Activated naive CD4-positive, alpha-beta T cell treated with anti-CD3 and anti-CD28 coated beads, Interleukin-2, amount 50 U/mL, for 16 hours (primary cell): ENCODE measurements around the gene CD53.
"Not testable (repeated sequence)": the region's sequence is repeated elsewhere in the genome, so short reads cannot be mapped to it uniquely, and the experiment has no call there.

Source experiments
- DNase-seq: peaks from one replicate; pipeline ENCODE4 v3.0.0-alpha.2; 2020

Gene CD53

DNA sequence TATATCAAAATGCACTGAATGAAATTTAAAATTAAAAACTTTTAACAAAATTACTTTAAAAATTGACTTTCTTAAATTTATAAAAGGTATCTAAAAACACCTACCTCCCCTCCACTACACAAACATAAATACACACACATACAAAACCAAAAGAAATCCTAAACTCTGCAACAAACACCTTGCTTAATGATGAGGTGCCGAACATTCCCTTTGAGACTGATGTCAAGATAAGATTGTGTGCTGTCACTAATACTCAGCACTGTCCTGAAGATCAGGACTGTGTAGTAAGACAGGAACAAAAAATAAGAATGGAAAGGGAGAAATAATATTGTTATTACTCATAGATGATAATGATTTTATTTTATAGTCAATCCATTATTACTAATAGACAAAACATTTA is 45.1 kb downstream of the CD53 start:
- DNase-seq = no peak

DNA sequence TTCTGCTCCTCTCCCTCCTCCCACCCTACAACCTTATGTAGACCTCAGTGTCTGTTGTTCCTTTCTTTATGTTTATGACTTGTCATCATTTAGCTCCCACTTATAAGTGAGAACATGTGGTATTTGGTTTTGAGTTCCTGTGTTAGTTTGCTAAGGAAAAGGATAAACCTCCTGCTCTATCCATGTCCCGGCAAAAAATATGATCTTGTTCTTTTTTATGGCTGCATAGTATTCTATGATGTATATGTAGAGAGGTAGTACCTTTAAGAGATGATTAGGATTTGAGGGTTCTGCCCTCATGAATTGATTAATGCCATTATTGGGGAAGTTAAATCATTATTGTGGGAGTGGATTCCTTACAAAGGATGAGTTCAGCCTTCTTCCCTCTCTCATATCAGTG is 49.0 kb downstream of the CD53 start:
- DNase-seq = no peak

DNA sequence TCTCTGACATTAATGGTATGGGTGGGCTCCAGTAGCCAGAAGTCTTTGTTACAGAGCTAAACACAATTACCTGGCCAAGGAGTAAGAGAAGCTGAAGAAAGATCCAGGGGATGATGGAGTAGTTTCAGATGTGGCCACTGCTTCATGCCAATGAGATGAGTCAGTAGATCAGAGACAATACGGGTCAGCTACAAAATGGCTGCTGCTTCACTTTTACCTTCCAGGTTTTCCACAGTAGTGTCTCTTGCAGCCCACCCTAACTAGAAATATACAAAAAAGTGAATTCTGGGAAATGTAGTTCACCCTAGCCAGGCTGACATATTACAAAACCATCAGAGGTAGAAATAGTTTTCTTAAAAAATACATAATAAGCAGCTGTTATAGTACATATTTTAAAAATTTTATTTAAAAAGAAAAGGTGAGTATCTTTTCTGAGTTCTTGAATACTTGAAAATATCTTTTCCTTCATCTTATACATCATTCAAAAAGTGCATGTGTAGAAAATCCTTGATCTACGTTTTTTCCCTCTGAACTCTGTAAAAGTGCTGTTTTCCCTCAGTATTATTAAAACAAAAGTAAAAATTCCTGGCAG is 54.6 kb downstream of the CD53 start:
- DNase-seq = no peak

DNA sequence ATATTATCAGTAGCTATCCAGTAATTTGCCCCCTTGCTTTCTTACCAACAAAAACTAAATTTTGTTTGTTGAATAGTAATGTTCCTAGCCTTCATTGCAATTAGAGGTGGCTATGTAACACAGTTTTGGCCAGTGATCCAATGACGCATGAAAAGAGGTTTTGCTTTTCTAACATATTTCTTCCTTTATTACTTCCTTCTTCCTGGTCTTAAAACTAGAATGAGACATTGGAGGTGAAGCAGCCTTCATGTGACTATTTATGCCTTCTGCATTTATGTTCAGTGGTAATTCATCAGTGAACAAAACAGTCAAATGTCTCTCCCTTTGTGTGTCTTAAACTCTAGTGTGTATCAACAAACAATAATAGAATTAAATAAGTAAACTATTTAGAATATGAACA is 55.2 kb downstream of the CD53 start:
- DNase-seq = no peak

DNA sequence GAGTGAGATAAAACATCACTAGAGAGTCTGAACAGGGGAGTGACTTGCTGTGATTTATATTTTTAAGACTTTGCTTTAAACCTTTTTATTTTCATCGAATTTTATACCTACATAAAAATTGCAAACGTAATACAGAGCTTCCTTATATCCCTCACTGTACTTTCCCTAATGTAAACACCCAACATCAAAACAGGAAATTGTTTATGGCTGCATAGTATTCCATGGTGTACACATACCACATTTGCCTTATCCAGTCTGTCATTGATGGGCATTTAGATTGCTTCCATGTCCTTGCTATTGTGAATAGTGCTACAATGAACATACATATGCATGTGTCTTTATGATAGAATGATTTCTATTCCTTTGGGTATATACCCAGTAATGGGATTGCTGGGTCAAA is 56.0 kb downstream of the CD53 start:
- no peak for DNase-seq

DNA sequence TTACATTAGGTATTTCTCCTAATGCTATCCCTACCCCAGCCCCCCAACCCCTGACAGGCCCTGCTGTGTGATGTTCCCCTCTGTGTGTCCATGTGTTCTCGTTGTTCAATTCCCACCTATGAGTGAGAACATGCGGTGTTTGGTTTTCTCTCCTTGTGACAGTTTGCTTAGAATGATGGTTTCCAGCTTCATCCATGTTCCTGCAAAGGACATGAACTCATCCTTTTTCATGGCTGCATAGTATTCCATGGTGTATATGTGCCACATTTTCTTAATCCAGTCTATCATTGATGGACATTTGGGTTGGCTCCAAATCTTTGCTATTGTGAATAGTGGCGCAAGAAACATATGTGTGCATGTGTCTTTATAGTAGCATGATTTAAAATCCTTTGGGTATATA is 58.1 kb downstream of the CD53 start:
- not testable (repeated sequence) for DNase-seq

DNA sequence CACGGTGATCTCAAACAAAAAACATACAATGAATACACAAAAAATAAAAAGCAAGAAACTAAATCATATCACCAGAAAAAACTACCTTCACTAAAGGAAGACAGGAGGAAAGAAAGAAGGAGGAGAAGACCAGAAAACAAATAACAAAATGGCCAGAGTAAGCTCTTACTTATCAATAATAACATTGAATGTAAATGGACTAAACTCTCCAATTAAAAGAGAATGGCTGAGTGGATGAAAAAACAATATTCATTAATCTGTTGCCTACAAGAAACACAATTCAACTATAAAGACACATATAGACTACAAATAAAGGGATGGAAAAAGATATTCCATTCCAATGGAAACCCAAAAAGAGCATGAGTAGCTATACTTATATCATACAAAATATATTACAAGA is 63.6 kb downstream of the CD53 start:
- no peak for DNase-seq

DNA sequence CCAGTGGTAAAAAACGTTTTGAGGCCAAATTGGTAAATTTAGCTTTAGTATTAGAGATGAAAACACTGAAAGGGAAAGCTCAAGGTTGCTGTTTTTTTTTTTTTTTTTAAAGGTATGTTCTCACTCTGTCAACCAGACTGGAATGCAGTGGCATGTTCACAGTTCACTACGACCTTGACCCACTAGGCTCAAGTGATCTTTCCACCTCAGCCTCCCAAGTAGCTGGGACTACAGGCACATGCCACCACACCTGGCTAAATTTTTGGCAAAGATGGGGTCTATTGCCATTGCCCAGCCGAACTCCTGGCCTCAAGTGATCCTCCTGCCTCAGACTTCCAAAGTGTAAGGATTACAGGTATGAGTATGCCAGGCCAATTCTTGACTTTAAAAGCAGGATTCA is 71.9 kb downstream of the CD53 start:
- no peak for DNase-seq

DNA sequence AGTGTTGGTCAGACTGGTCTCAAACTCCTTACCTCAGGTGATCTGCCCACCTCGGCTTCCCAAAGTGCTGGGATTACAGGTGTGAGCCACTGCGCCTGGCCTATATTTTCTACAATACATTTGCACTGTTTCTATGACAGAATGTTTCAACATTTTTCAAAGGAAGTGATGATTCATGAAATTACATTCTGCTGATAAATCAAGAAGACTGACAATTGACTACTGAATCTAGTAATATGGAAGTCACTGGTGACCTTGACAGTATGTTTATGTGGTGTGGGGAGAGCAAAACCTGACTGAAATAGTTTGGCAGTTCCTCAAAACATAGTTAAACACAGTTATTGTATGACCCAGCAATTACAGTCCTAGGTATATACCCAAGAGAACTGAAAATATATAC is 72.7 kb downstream of the CD53 start:
- DNase-seq = no peak

DNA sequence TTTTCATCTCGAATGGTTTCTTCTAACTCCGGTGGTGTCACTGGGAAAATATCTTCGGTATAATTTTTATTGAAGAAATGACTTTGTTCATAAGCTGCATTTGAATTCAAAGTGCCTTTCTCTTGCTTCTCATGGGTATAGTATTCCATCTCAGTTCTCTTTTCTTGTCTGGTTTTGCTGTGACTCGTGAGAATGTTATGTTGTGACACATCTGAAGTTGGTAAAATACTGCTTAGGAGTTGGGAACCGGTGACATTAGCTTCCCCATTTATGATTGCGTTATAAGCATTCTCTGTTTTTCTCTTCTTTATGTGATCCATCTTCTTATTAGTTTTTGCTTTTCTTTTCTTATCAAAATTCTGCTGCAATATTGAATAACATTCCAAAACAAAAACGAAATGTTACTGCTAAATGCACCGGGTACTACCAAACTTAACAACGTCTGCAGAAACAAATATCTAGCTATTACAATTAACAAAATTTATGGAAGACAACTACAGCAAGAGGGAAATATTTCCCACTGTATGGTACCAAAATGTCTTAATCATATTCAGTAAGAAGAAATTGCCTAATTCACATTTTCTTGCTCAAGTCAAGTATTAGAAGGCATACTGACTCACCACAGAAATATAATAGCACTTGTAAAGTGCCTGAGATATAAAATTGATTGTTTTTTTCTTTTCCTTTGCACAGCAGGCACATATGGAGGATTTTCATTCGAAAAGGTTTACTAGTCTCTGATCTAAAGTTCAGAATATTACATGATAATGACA is 75.3 kb downstream of the CD53 start:
- DNase-seq = no peak
